Mesenchymal stem cell (in vitro differentiated cells and primary cell): ENCODE results near the gene FUT7.

Experiments used
- DNase-seq: peaks from one replicate; pipeline ENCODE4 v3.0.0-alpha.2; 2013
- H2AFZ ChIP-seq: one replicate; pipeline ENCODE4 v1.6.1; 2013; ENCODE audit warnings: low read depth, mild to moderate bottlenecking, control low read depth, inconsistent platforms, low read length, moderate library complexity
- H2AK5ac ChIP-seq: 2 replicates; pipeline ENCODE4 v1.6.1; 2013; ENCODE audit warnings: low read length, moderate library complexity, mild to moderate bottlenecking, inconsistent platforms; ENCODE audit not compliant: severe bottlenecking
- H2BK120ac ChIP-seq: one replicate; pipeline ENCODE4 v1.6.1; 2013; ENCODE audit warnings: low read depth, mild to moderate bottlenecking, inconsistent platforms, low read length, moderate library complexity
- H2BK12ac ChIP-seq, 2 experiments: one replicate each; pipeline ENCODE4 v1.6.1; 2013; ENCODE audit warnings: inconsistent platforms in 2 of 2, low read length in 2 of 2, mild to moderate bottlenecking in 2 of 2, moderate library complexity in 2 of 2, control low read depth in 1 of 2
- H2BK15ac ChIP-seq: one replicate; pipeline ENCODE4 v1.6.1; 2013; ENCODE audit warnings: mild to moderate bottlenecking, low read depth, inconsistent platforms; ENCODE audit not compliant: poor library complexity, severe bottlenecking
- H2BK5ac ChIP-seq: 2 replicates; pipeline ENCODE4 v1.6.1; 2013; ENCODE audit warnings: low read depth, mild to moderate bottlenecking, low read length, control low read depth, inconsistent platforms; ENCODE audit not compliant: poor library complexity, severe bottlenecking
- H3K14ac ChIP-seq, 2 experiments: one replicate each; pipeline ENCODE4 v1.6.1; 2013; ENCODE audit warnings: inconsistent platforms in 2 of 2, low read length in 2 of 2, control low read depth in 1 of 2, mild to moderate bottlenecking in 1 of 2, moderate library complexity in 1 of 2
- H3K18ac ChIP-seq, 2 experiments: one replicate each; pipeline ENCODE4 v1.6.1; 2013; ENCODE audit warnings: inconsistent platforms in 2 of 2, low read length in 2 of 2, control low read depth in 1 of 2, low read depth in 1 of 2, mild to moderate bottlenecking in 1 of 2
- H3K23ac ChIP-seq, 2 experiments: one replicate each; pipeline ENCODE4 v1.6.1; 2013; ENCODE audit warnings: inconsistent platforms in 2 of 2, low read length in 2 of 2, mild to moderate bottlenecking in 2 of 2, moderate library complexity in 2 of 2, control low read depth in 1 of 2
- H3K27ac ChIP-seq: 2 replicates; pipeline ENCODE4 v1.5.1; 2013; ENCODE audit warnings: mild to moderate bottlenecking, moderate library complexity, low read length, control low read depth, inconsistent platforms; ENCODE audit not compliant: poor library complexity, severe bottlenecking
- H3K27me3 ChIP-seq, 2 experiments: 2 replicates each; pipeline versions ENCODE4 v1.6.1 to v1.7.0; 2013; ENCODE audit warnings: low read length in 2 of 2, mild to moderate bottlenecking in 2 of 2, moderate library complexity in 2 of 2, control low read depth in 1 of 2, inconsistent platforms in 1 of 2; ENCODE audit not compliant: control insufficient read depth in 1 of 2, insufficient read depth in 1 of 2
- H3K36me3 ChIP-seq, 2 experiments: 2 replicates each; pipeline versions ENCODE4 v1.6.1 to v1.7.0; 2013; ENCODE audit warnings: low read length in 2 of 2, control low read depth in 1 of 2, inconsistent platforms in 1 of 2, low read depth in 1 of 2, mild to moderate bottlenecking in 1 of 2; ENCODE audit not compliant: insufficient read depth in 2 of 2, control insufficient read depth in 1 of 2
- H3K4ac ChIP-seq, 2 experiments: one replicate each; pipeline ENCODE4 v1.6.1; 2013; ENCODE audit warnings: inconsistent platforms in 2 of 2, low read length in 2 of 2, mild to moderate bottlenecking in 2 of 2, moderate library complexity in 2 of 2, control low read depth in 1 of 2, low read depth in 1 of 2
- H3K4me1 ChIP-seq: 2 replicates; pipeline ENCODE4 v1.6.1; 2013; ENCODE audit warnings: low read depth, low read length, control low read depth; ENCODE audit not compliant: control insufficient read depth, insufficient read depth
- H3K4me2 ChIP-seq: 2 replicates; pipeline ENCODE4 v1.6.1; 2013; ENCODE audit warnings: low read length, mild to moderate bottlenecking, inconsistent platforms; ENCODE audit not compliant: poor library complexity, severe bottlenecking
- H3K4me3 ChIP-seq, 2 experiments: 2 replicates each; pipeline versions ENCODE4 v1.5.1 to v1.7.0; 2013; ENCODE audit warnings: low read length in 2 of 2, mild to moderate bottlenecking in 2 of 2, control low read depth in 1 of 2, low read depth in 1 of 2; ENCODE audit not compliant: insufficient read depth in 1 of 2
- H3K79me1 ChIP-seq: replicated peaks from 2 replicates; pipeline ENCODE4 v1.6.1; 2013; ENCODE audit warnings: mild to moderate bottlenecking, control low read depth, low read length, inconsistent platforms; ENCODE audit not compliant: poor library complexity, severe bottlenecking
- H3K9ac ChIP-seq: 2 replicates; pipeline ENCODE4 v1.7.0; 2013; ENCODE audit warnings: mild to moderate bottlenecking, low read length, moderate library complexity
- H3K9me3 ChIP-seq: 2 replicates; pipeline ENCODE4 v1.7.0; 2013; ENCODE audit warnings: mild to moderate bottlenecking, low read length; ENCODE audit not compliant: control insufficient read depth
- H4K8ac ChIP-seq: one replicate; pipeline ENCODE4 v1.6.1; 2013; ENCODE audit warnings: inconsistent platforms, mild to moderate bottlenecking, low read length, moderate library complexity
- H4K91ac ChIP-seq: one replicate; pipeline ENCODE4 v1.6.1; 2013; ENCODE audit warnings: mild to moderate bottlenecking, low read length, inconsistent platforms
- WGBS: methylation state at CpG from one replicate; pipeline ENCODE4 v1.1.7; 2013; ENCODE audit warnings: mixed read lengths; 5-methylcytosine and 5-hydroxymethylcytosine counted together

FUT7 gene

DNA sequence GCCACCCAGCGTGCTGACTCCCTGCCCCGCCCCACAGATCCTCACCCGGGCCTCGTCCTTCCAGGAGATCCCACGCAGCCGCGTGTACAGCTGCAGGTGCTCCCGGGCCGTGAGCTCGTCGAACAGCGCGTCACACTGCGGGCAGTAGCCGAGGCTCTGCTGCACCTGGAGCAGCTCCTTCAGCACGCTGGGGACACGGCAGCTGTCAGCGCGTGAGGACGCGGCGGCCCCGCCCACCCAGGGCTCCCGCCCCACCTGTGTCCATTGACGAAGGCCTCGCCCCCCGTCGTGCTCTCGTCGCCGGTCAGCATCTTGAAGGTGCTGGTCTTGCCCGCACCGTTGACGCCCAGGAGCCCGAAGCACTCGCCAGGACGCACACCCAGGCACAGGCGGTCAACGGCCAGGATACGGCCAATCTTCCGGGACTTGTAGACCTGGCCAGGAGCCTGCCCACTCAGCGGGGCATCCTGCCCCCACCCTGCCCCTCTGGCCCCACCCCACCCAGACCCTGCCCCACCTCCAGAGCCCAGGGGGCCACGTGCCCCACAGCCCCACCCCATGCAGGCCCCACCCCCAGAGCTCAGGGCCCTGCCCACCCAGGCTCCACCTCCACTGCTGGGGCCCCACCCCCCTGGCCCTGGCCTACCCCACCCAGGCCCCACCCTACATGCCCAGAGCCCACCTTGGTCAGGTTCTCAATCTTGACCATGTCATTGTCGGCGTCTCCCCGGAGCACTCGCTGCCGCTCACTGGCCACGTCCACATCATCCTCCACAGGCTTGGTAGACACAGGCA, 21.8 kb downstream of the FUT7 start:
- Histone ChIP-seq H3K79me1 (no peaks in the 10 kb centered on the region), H3K18ac (no peak overlapping the region), H2BK5ac (no peak overlapping the region), H2BK15ac (no peak overlapping the region), H3K27me3 (no peaks in the 10 kb centered on the region), H2BK120ac (no peak overlapping the region), H3K4me1 (peaks cover 29% of the 10 kb centered on the region), H4K8ac (no peak overlapping the region), H3K4ac (no peak overlapping the region), H3K4me2 (no peak overlapping the region), H3K4me3 (no peak overlapping the region), H3K27ac (no peak overlapping the region), H4K91ac (no peak overlapping the region), H2AK5ac (no peak overlapping the region), H2AFZ (no peak overlapping the region), H3K14ac (no peak overlapping the region), H3K36me3 (peaks cover 8 to 62% of the 10 kb centered on the region in 2 experiments), H2BK12ac (no peak overlapping the region), H3K23ac (no peak overlapping the region), H3K9ac (no peak overlapping the region), H3K9me3 (no peaks in the 10 kb centered on the region)
- DNase-seq, result no peak
- 95% methylated on average over 49 of the region's 49 CpGs for WGBS

DNA sequence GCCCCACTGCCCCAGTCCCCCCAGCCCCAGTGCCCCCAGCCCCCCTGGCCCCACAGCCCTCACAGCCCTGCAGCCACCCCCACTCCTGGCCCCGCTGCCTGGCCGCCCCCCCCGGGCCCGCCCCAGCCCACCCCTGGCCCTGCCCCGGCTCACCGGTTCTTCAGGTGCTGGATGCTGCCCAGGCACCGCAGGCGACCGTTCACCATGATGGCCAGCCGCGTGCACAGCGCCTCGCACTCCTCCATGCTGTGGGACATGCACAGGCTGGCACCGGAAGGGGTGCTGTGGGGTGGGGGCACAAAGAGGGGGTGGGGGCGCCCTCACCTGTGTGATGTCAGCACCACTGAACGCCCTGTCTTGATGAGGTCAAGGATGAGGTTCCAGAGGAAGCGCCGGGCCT, 22.7 kb downstream of the FUT7 start:
- Histone ChIP-seq H2BK5ac (no peak overlapping the region), H2BK15ac (no peak overlapping the region), H3K9ac (no peak overlapping the region), H3K4me3 (no peak overlapping the region), H3K4me1 (peaks cover 28% of the 10 kb centered on the region), H3K79me1 (no peaks in the 10 kb centered on the region), H3K14ac (no peak overlapping the region), H3K23ac (no peak overlapping the region), H3K18ac (no peak overlapping the region), H2BK12ac (no peak overlapping the region), H4K91ac (no peak overlapping the region), H3K27me3 (no peaks in the 10 kb centered on the region), H2BK120ac (no peak overlapping the region), H2AFZ (no peak overlapping the region), H3K9me3 (no peaks in the 10 kb centered on the region), H3K4ac (no peak overlapping the region), H2AK5ac (no peak overlapping the region), H3K4me2 (no peak overlapping the region), H3K27ac (no peak overlapping the region), H4K8ac (no peak overlapping the region), H3K36me3 (peaks cover 8 to 53% of the 10 kb centered on the region in 2 experiments)
- no peak for DNase-seq
- WGBS, result 93% methylated on average over 17 of the region's 18 CpGs

DNA sequence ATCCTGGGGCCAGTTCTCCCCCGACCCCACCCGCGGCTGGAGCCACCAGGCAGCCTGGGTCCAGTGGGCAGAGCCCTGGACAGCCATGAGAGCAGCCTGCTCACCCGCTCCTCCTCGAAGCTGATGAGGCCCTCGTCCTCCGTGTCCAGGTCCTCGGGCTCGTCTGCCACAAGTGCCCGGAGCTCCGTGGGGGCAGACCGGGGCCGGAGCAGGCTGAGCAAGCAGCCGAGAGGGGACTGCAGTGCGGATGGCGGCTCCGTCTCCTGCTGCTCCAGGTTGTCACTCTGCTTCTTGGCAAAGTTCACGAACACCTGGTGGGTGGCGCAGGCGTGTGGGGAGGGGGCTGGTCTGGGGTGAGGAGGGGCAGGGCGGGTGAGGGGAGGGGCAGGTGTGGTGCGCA, 23.6 kb downstream of the FUT7 start:
- H3K27me3 ChIP-seq, result no peaks in the 10 kb centered on the region
- H3K4me3 ChIP-seq, result no peak overlapping the region
- DNase-seq, result no peak
- H3K9me3 ChIP-seq, result no peaks in the 10 kb centered on the region
- H4K8ac ChIP-seq, result no peak overlapping the region
- no peak overlapping the region for H2BK15ac ChIP-seq
- H3K4me2 ChIP-seq, result no peak overlapping the region
- H2BK120ac ChIP-seq, result no peak overlapping the region
- no peak overlapping the region for H3K23ac ChIP-seq
- H3K27ac ChIP-seq, result no peak overlapping the region
- no peak overlapping the region for H2AK5ac ChIP-seq
- H3K79me1 ChIP-seq, result no peaks in the 10 kb centered on the region
- H3K4ac ChIP-seq, result no peak overlapping the region
- H4K91ac ChIP-seq, result no peak overlapping the region
- no peak overlapping the region for H2AFZ ChIP-seq
- H2BK5ac ChIP-seq, result no peak overlapping the region
- peaks cover 8 to 44% of the 10 kb centered on the region in 2 experiments for H3K36me3 ChIP-seq
- no peak overlapping the region for H2BK12ac ChIP-seq
- no peak overlapping the region for H3K18ac ChIP-seq
- H3K9ac ChIP-seq, result no peak overlapping the region
- H3K14ac ChIP-seq, result no peak overlapping the region
- 85% methylated on average over 21 of the region's 22 CpGs for WGBS
- peaks cover 28% of the 10 kb centered on the region for H3K4me1 ChIP-seq

DNA sequence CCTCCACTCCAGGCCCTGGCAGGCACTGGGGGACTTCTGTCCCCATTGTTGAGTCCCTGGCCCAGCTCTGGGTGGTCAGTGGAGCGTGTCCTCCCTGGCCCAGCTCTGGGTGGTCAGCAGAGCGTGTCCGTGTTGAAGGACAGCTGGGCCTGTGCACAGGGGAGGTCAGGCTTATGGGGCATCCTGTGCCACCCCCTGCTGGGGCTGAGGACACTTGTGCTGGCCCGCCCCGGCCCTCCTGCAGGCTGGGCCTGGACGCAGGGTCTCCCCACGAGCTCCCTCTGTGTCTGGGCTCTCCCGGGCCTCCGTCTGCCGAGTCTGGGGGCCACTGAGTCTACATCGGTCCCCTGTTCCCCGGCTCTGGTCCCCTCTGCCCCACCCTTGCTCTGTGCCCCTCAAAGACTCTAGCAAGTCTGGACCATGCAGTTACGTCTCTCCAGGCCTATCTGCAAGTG, 24.0 kb downstream of the FUT7 start:
- Histone ChIP-seq H3K18ac (no peak overlapping the region), H2BK12ac (peak overlapping the region in 1 of 2 experiments; percentile 15), H2BK120ac (no peak overlapping the region), H2AFZ (no peak overlapping the region), H3K9me3 (no peaks in the 10 kb centered on the region), H3K36me3 (peaks cover 8 to 39% of the 10 kb centered on the region in 2 experiments), H3K27ac (no peak overlapping the region), H3K4me3 (no peak overlapping the region), H3K23ac (no peak overlapping the region), H3K14ac (no peak overlapping the region), H3K4me1 (peaks cover 25% of the 10 kb centered on the region), H2BK15ac (no peak overlapping the region), H3K79me1 (no peaks in the 10 kb centered on the region), H3K27me3 (no peaks in the 10 kb centered on the region), H2BK5ac (no peak overlapping the region), H2AK5ac (no peak overlapping the region), H4K8ac (no peak overlapping the region), H3K4ac (no peak overlapping the region), H3K4me2 (peak overlapping the region; percentile 38), H4K91ac (no peak overlapping the region), H3K9ac (no peak overlapping the region)
- WGBS, result 79% methylated on average over 13 of the region's 13 CpGs
- no peak for DNase-seq
